Liver (tissue), 3 donors: Measurements from ENCODE around the gene KIF26A.

Source experiments
- EGR1 ChIP-seq, 2 donors: IDR thresholded peaks; 2 replicates each; pipeline ENCODE4 v1.6.1; 2016 to 2018; ENCODE audit warnings: antibody characterized with exemption in 2 of 2, low read depth in 2 of 2
- FOXA1 ChIP-seq: IDR thresholded peaks from 2 replicates; pipeline ENCODE4 v1.6.1; 2016; ENCODE audit warnings: antibody characterized with exemption
- GABPA ChIP-seq, 2 donors: IDR thresholded peaks in 1 of 2; conservative IDR thresholded peaks in 1 of 2; 2 replicates each; pipeline ENCODE4 v1.6.1; 2016; ENCODE audit warnings: antibody characterized with exemption in 2 of 2, mild to moderate bottlenecking in 1 of 2, moderate library complexity in 1 of 2
- TAF1 ChIP-seq: conservative IDR thresholded peaks from 2 replicates; pipeline ENCODE4 v1.6.1; 2016; ENCODE audit warnings: antibody characterized with exemption, mild to moderate bottlenecking
- YY1 ChIP-seq: IDR thresholded peaks from 2 replicates; pipeline ENCODE4 v1.6.1; 2016; ENCODE audit warnings: antibody characterized with exemption, mild to moderate bottlenecking
- TF ChIP-seq, protein P1 (sequence below): fragments of 150-350 bp; IDR thresholded peaks from 2 replicates; pipeline ENCODE4 v1.5.1; 2017; ENCODE audit warnings: improper control_type of control experiment, low read depth, low read length; ENCODE audit not compliant: missing input control
- TF ChIP-seq, protein P2 (sequence below): IDR thresholded peaks from 2 replicates; pipeline ENCODE4 v1.6.1; 2016; ENCODE audit warnings: antibody characterized with exemption
- TF ChIP-seq, protein P3 (sequence below): IDR thresholded peaks from 2 replicates; pipeline ENCODE4 v1.6.1; 2016; ENCODE audit warnings: antibody characterized with exemption
- TF ChIP-seq, protein P4 (sequence below): IDR thresholded peaks from 2 replicates; pipeline ENCODE4 v1.6.1; 2016; ENCODE audit warnings: antibody characterized with exemption, mild to moderate bottlenecking
- TF ChIP-seq, protein P5 (sequence below): IDR thresholded peaks from 2 replicates; pipeline ENCODE4 v1.6.1; 2016; ENCODE audit warnings: antibody characterized with exemption
- donor health status: healthy.
- donor health status: healthy.

DNA sequence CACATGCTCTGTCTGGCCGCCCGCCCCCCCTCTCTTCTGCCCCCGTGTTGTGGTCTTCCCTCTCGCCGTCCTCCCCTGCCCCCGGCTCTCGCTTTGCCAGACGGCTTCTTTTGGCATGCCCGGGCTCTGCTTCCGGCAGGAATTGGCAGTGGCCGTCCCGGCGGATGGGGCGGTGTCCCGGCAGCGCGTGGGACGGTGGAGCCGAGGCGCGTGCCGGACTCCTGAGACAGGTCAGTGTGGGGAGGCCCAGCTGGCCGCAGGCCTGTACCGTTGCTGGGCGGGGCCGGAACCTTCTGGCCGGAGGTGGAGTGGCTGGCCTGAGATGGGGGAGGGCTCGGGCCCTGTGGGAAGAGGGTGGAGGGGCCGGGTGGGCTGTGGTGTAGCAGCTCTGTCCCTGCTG is 17.1 kb downstream of the KIF26A start:
- TF ChIP-seq EGR1 (IDR thresholded peaks at IDR 0.05; ENCODE audit: low read depth in 2 of 2) = no peak
- TF ChIP-seq, protein P1, sequence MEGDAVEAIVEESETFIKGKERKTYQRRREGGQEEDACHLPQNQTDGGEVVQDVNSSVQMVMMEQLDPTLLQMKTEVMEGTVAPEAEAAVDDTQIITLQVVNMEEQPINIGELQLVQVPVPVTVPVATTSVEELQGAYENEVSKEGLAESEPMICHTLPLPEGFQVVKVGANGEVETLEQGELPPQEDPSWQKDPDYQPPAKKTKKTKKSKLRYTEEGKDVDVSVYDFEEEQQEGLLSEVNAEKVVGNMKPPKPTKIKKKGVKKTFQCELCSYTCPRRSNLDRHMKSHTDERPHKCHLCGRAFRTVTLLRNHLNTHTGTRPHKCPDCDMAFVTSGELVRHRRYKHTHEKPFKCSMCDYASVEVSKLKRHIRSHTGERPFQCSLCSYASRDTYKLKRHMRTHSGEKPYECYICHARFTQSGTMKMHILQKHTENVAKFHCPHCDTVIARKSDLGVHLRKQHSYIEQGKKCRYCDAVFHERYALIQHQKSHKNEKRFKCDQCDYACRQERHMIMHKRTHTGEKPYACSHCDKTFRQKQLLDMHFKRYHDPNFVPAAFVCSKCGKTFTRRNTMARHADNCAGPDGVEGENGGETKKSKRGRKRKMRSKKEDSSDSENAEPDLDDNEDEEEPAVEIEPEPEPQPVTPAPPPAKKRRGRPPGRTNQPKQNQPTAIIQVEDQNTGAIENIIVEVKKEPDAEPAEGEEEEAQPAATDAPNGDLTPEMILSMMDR = no peak
- no peak for TF ChIP-seq TAF1
- TF ChIP-seq, protein P2, sequence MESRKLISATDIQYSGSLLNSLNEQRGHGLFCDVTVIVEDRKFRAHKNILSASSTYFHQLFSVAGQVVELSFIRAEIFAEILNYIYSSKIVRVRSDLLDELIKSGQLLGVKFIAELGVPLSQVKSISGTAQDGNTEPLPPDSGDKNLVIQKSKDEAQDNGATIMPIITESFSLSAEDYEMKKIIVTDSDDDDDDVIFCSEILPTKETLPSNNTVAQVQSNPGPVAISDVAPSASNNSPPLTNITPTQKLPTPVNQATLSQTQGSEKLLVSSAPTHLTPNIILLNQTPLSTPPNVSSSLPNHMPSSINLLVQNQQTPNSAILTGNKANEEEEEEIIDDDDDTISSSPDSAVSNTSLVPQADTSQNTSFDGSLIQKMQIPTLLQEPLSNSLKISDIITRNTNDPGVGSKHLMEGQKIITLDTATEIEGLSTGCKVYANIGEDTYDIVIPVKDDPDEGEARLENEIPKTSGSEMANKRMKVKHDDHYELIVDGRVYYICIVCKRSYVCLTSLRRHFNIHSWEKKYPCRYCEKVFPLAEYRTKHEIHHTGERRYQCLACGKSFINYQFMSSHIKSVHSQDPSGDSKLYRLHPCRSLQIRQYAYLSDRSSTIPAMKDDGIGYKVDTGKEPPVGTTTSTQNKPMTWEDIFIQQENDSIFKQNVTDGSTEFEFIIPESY = no peak
- no peak for TF ChIP-seq GABPA (IDR thresholded peaks at IDR 0.05 in 1 of 2, conservative IDR thresholded peaks at IDR 0.05 in 1 of 2)
- no peak for TF ChIP-seq YY1
- TF ChIP-seq FOXA1 = no peak
- TF ChIP-seq, protein P3, sequence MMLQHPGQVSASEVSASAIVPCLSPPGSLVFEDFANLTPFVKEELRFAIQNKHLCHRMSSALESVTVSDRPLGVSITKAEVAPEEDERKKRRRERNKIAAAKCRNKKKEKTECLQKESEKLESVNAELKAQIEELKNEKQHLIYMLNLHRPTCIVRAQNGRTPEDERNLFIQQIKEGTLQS = no peak
- TF ChIP-seq, protein P4, sequence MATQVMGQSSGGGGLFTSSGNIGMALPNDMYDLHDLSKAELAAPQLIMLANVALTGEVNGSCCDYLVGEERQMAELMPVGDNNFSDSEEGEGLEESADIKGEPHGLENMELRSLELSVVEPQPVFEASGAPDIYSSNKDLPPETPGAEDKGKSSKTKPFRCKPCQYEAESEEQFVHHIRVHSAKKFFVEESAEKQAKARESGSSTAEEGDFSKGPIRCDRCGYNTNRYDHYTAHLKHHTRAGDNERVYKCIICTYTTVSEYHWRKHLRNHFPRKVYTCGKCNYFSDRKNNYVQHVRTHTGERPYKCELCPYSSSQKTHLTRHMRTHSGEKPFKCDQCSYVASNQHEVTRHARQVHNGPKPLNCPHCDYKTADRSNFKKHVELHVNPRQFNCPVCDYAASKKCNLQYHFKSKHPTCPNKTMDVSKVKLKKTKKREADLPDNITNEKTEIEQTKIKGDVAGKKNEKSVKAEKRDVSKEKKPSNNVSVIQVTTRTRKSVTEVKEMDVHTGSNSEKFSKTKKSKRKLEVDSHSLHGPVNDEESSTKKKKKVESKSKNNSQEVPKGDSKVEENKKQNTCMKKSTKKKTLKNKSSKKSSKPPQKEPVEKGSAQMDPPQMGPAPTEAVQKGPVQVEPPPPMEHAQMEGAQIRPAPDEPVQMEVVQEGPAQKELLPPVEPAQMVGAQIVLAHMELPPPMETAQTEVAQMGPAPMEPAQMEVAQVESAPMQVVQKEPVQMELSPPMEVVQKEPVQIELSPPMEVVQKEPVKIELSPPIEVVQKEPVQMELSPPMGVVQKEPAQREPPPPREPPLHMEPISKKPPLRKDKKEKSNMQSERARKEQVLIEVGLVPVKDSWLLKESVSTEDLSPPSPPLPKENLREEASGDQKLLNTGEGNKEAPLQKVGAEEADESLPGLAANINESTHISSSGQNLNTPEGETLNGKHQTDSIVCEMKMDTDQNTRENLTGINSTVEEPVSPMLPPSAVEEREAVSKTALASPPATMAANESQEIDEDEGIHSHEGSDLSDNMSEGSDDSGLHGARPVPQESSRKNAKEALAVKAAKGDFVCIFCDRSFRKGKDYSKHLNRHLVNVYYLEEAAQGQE = no peak
- TF ChIP-seq, protein P5, sequence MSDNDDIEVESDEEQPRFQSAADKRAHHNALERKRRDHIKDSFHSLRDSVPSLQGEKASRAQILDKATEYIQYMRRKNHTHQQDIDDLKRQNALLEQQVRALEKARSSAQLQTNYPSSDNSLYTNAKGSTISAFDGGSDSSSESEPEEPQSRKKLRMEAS = no peak
